Inflammatory macrophage treated with lipopolysaccharide for 4 hours (primary cell): Measurements from ENCODE around the gene CTNNA3.

Source experiments
- DNase-seq: peaks from one replicate; pipeline ENCODE4 v3.0.0-alpha.2; 2020

The CTNNA3 gene

DNA sequence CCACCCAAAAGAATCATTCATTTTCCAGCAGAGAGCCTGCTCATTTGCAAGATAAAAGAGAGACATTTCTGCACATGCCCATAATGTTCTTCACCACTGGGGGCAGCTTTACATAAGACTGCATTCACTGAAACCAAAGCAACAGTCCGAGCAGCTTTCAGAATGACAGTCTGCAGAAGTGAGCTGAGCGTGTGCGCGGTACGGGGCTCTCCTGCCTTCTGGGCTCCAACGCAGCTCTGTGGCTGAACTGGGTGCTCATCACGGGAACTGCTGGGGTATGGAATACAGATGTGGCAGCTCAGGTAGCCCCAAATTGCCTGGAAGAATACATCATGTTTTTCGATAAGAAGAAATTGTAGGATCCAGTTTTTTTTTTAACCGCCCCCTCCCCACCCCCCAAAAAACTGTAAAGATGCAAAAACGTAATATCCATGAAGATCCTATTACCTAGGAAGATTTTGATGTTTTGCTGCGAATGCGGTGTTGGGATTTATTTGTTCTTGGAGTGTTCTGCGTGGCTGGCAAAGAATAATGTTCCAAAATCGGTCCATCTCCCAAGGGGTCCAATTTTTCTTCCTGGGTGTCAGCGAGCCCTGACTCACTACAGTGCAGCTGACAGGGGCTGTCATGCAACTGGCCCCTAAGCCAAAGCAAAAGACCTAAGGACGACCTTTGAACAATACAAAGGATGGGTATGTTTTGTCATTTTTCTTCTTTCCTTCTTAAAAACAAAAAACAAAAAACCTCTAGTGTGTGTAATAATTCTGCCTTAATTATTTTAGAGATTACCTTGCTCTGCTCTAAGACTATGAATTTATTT is 769.9 kb downstream of the CTNNA3 start, which contains the start of gene LRRTM3:
LRRTM3 (plus strand) TSS at position 141 of the 820 bp plus-strand sequence.
- DNase-seq, result peak; percentile 34

- DNase-seq, result no peak
Observed at GRCh38 chr10:66925373-66925772, 770.6 kb downstream of the CTNNA3 start.

- DNase-seq, result no peak
Observed at GRCh38 chr10:66924674-66925345, 771.2 kb downstream of the CTNNA3 start.

DNA sequence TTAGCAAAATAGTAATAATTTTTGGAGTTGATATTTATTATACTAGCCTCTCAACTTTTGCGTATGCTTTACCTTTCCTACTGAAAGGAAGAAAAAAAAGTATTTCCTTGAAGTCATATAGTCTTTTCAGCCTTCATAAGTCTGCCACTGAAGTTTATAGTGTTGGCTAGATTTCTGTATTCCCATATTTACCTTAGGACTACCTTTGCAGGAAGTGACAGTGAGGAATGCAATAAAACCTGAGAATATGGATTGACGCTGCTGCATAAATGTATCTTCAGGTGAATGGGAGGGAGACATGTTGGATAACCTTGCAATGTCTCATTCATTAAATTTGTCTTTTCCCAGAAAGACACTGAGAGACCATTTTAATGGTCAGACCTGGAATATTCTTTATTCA is 776.7 kb downstream of the CTNNA3 start:
- DNase-seq, result no peak

DNA sequence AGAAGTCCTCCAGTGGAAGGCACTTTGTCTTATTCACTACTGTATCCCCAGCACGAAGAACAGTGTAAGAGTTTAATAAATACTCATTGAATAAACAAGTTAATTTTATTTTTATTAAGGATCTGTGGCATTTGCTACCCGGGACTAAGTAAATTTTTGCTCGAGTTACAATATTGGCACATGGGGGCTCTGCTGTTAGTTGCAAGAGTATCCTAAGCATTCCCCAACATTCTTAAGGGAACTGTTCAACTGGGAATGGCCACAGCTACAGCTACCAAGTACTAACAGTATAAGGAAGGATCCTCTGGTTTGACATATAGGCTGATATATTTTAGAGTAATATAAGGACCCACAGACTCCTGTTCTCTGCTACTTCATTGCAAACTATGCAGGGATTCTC is 778.9 kb downstream of the CTNNA3 start:
- DNase-seq, result no peak

GRCh38 chr10:66916030-66916429 is 780.0 kb downstream of the CTNNA3 start:
- DNase-seq, result no peak

- DNase-seq, result no peak
Observed at GRCh38 chr10:66910671-66911070, 785.3 kb downstream of the CTNNA3 start.

DNA sequence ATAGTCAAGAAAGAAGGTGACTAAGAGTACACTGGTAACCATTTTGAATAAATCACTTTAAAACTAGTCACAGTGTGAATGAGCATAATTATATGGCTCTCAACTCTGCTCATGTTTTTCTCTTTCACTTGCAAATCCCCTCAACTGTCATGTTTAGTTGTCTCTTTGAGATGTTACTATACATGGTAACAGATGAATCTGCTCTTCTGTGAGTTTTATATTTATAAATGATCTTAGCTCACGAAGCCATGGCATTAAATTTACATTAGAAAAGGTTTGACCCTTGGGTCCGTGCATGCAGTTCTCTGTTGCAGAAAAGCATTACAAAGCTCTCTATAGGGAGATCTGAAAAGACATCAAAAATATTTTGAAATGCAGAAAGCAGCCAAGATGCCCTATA is 803.1 kb downstream of the CTNNA3 start:
- DNase-seq, result no peak

DNA sequence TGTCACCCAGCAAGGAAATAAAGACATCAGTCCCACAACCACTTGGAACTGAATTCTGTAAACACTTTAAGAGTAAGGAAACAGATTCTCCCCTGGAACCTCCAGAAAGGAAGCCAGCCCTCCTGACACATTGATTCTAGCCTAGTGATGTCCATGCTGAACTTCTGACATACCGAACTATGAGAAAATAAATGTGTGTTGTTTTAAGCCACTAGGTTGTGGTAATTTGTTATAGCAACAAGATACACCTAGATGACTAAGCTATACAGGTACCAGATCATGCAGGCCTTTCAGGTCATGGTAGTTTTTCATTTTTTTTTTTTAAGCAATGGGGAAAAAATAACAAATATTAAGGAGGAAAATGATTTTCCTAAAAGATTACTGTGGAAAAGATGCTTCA is 807.8 kb downstream of the CTNNA3 start:
- DNase-seq, result no peak

DNA sequence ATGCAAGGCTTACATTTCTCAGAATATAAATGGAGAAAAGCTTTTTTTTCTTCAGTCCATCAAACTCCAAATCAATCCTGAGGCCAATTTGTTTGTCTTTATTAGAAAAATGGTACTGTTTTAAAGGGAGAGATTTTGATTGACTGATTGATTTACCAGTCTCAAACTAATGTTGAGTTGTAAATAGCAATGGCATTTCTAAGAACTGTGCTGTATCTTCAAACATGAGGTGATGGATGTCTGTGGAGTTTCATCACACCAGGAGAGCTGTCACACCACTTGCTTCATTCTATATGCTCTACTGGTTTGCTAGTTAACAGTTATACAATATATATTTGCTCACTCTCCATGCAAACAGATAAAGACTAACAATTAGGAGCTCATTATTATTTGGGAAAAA is 809.1 kb downstream of the CTNNA3 start:
- no peak for DNase-seq

DNA sequence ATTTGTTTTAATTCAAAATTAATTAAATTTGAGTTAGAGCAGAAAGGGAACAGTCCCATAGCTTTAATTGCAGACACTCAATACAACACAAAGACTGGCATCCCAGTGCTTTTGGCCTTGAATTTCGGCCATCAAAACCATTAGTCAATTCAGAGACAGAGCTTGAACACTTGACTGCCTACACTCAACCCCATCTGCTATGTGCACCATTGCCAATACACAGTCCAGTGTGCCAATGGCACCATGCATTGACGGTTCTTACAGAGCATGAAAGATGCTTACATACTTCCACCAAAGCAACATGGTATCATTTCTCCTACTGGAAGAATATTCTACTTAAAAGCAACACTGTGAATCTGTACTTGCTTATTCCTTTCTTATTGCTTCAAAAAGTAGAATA is 813.7 kb downstream of the CTNNA3 start:
- no peak for DNase-seq

- DNase-seq, result no peak
Observed at GRCh38 chr10:66881814-66882213, 814.2 kb downstream of the CTNNA3 start.

DNA sequence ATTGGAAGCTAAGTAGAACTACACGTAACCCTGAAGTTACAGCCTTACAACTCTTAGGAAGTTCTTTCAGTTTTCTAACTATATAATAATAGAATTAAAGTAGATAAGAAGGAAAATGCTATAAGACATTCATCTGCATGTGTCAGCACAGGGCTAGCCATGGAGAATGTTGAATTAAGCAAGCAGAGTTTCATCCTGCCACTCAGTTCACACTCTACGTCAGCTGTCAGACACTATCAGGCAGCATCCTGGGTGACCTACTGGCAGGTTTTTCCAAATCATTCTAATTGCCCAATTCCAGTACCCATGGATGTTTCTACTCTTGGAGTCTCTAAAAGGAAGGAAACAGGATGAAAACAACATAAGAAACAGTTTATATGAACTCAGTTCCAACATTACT is 815.2 kb downstream of the CTNNA3 start:
- DNase-seq, result no peak

- no peak for DNase-seq
Observed at GRCh38 chr10:66880292-66880691, 815.7 kb downstream of the CTNNA3 start.

GRCh38 chr10:66877361-66877760 is 818.6 kb downstream of the CTNNA3 start:
- DNase-seq, result no peak

GRCh38 chr10:66869635-66870034 is 826.4 kb downstream of the CTNNA3 start:
- DNase-seq, result no peak

- DNase-seq, result no peak
Observed at GRCh38 chr10:66862687-66863258, 833.2 kb downstream of the CTNNA3 start.

DNA sequence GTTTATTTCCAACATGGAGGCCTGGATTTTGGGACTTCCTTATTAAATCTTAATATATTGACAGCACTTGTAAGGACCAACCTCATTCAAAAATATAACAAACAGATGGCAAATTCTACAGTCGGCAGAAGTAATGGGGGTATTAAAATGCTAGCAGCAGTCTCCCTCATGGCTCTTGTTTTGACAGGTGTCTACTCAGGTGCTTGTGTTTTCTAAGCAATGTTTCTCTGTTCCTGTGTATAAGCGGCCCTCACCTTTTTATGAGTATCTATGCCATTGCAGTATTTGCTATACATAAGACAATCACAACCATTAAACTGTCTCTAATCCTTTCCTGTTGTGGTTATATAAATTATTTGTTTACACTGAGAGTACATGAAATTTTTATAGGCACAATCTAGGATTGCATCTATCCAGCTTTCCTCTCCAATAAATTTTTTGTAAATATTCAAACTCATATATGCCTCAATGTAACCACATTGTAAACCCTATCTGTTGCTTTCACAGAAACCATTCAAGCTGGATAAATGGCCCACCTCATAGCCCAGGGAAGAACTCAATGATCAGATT is 835.5 kb downstream of the CTNNA3 start:
- DNase-seq, result no peak

DNA sequence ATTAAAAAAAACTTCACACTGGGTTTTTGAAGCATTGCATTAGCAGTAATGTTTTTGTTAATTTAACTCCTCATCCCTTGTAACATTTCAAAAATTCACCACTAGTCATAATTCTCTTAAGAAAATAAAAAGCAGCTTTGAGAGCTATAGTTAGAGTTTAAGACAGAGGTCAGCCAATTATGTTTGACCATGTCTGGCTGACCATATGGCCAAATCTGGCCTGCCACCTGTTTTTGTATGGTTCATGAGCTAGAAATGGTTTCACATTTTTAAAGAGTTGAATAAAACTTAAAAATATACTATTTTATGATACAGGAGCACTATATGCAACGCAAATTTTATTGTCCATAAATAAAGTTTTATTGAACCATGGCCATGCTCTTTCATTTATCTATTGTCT is 843.2 kb downstream of the CTNNA3 start:
- no peak for DNase-seq

- DNase-seq, result no peak
Observed at GRCh38 chr10:66848856-66849255, 847.1 kb downstream of the CTNNA3 start.

DNA sequence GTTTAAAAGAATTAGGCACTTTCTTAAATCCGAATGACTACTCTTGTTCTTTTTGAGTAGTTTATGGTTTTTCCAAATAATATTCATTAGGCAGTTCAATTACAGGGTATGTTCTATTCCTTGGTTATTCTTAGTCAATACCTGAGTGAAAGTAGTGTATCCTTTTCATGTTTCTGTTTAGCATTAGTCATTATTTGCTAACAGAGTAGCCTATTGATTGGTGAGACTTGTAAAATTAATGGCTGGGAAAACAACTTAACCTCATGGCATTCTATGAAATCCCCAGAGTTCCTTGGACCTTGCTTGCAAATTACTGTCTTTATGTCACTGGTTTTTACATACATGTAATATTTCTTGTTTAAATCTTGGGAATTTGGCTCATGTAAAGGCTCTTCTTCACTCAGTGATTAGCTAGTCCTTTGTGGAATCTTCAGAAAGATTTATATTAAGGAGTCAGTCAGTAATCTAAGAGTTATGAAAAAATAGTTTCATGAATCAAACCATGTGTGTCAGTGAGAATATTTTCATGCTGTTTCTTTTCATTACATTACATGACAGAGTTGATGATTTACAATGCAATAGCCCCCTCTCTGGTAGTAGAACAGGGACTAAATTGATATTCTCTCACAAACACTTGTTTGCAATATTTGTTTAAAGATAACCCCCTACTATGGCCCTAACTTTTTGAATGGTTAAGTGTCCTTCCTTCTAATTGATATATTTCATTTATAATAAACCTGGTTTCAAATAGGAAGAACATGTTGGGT is 851.6 kb downstream of the CTNNA3 start:
- DNase-seq, result no peak

- no peak for DNase-seq
Observed at GRCh38 chr10:66843396-66843795, 852.6 kb downstream of the CTNNA3 start.

DNA sequence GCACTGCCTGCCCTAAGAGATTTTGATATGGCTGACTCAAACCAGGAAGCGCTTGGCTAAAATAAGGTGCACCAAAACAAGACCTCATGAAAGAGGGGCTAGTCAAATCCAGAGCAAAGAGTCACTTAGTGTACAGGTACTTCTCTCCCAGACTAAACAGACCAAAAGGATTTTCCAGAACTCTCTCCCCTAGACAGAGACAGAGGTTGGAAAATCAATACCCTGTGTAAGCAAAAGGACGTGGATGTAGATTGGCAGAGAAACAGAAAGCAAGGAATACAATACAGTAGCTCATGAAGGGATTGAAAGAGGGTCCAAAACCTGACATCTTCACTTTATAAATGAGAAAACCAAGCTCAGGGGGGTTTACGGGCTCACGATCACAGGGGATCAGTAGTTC is 853.1 kb downstream of the CTNNA3 start:
- no peak for DNase-seq
